Retina (tissue), 1 donor: Measurements from ENCODE around the gene METTL23.

ENCODE experiments used
- DNase-seq: peaks from one replicate; pipeline ENCODE4 v3.0.0-alpha.2; 2016

Gene METTL23

DNA sequence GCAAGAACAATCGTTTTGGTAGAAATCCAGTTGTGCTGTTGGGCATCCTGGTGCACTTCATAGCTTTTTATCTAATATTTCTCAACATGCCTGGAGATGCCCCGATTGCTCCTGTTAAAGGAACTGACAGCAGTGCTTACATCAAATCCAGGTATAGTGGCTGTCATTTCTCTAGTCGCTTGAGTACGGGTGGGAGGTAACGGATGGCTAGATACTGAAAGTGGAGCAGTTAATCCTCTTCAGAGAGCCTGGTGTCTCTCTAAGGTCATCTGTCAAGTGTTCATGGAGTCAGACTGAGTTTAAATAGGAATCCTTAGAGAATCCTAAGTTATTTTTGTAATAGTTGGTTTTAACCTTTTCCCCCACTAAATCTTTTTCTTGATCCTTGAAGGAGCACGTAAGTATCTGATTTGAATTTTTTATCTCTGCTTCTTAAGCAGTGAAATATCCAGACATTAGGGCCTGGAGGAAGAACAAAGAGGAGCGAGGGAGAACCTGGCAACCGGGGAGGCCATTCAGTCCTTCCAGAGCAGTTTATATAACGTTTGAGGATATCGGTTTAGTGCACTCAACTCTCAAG, 48.5 kb downstream of the METTL23 start:
- no peak for DNase-seq

- DNase-seq = no peak
Measured at GRCh38 chr17:76781056-76781982, 54.7 kb downstream of the METTL23 start.

GRCh38 chr17:76783146-76783545, 56.5 kb downstream of the METTL23 start:
- DNase-seq = no peak
